ENCODE results near the gene YTHDC2. TPM values are rescaled to one million over a fixed set of nuclear protein-coding genes. Genes with fewer than 3 reads are reported as not detected.

The YTHDC2 gene
- total RNA-seq, 6 donors from 2014 or later = 18.3 to 32.9 (median 21.6) TPM

- Histone ChIP-seq H3K9me3 (no peaks in the 10 kb centered on the region), H3K27me3 (no peaks in the 10 kb centered on the region), H3K4me1 (no peaks in the 10 kb centered on the region), H3K36me3 (peaks cover 3 to 40% (median 15%) of the 10 kb centered on the region in 4 donors), H3K4me3 (no peak overlapping the region), H3K27ac (no peak overlapping the region)
- DNase-seq (no peak), ATAC-seq (ENCODE audit: low FRiP score in 2 of 2) (no peak)
- 95 to 97% methylated on average over 4 of the region's 4 CpGs for WGBS, 2 donors
- TF ChIP-seq POLR2A (IDR thresholded peaks at IDR 0.05) (no peak), POLR2AphosphoS5 (IDR thresholded peaks at IDR 0.05) (no peak), EP300 (IDR thresholded peaks at IDR 0.05) (no peak)
- TF ChIP-seq, protein P1, sequence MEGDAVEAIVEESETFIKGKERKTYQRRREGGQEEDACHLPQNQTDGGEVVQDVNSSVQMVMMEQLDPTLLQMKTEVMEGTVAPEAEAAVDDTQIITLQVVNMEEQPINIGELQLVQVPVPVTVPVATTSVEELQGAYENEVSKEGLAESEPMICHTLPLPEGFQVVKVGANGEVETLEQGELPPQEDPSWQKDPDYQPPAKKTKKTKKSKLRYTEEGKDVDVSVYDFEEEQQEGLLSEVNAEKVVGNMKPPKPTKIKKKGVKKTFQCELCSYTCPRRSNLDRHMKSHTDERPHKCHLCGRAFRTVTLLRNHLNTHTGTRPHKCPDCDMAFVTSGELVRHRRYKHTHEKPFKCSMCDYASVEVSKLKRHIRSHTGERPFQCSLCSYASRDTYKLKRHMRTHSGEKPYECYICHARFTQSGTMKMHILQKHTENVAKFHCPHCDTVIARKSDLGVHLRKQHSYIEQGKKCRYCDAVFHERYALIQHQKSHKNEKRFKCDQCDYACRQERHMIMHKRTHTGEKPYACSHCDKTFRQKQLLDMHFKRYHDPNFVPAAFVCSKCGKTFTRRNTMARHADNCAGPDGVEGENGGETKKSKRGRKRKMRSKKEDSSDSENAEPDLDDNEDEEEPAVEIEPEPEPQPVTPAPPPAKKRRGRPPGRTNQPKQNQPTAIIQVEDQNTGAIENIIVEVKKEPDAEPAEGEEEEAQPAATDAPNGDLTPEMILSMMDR (IDR thresholded peaks at IDR 0.05) = no peak
These were observed 61.6 kb downstream of the YTHDC2 start for GRCh38 chr5:113575074-113575473.

DNA sequence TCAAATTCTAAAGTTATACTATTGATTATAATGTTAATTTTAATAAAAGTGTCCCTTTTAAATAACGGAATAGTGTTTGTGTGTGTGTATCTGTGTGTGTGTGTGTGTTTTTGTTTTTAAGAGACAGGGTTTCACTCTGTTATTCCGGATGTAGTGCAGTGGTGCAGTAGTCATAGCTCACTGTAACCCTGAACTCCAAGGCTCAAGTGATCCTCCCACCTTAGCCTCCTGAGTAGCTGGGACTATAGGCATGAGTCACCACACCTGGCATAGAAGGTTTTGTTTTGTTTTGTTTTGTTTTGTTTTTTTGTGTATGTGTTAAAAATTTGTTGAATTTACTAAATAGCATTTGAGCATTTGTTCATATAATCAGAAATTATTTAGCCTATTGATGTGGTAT, 64.6 kb downstream of the YTHDC2 start:
- TF ChIP-seq, protein P1 (IDR thresholded peaks at IDR 0.05) = no peak
- TF ChIP-seq EP300 (IDR thresholded peaks at IDR 0.05) (no peak), POLR2AphosphoS5 (IDR thresholded peaks at IDR 0.05) (no peak), POLR2A (IDR thresholded peaks at IDR 0.05) (no peak)
- WGBS, 2 donors = 70 to 94% methylated on average over 2 of the region's 2 CpGs
- ATAC-seq (ENCODE audit: low FRiP score in 2 of 2) = no peak
- DNase-seq = no peak
- H3K9me3 ChIP-seq = no peaks in the 10 kb centered on the region
- H3K27ac ChIP-seq = no peak overlapping the region
- no peaks in the 10 kb centered on the region for H3K4me1 ChIP-seq
- no peak overlapping the region for H3K4me3 ChIP-seq
- no peaks in the 10 kb centered on the region for H3K27me3 ChIP-seq
- peaks cover 3 to 37% (median 14%) of the 10 kb centered on the region in 4 donors for H3K36me3 ChIP-seq

DNA sequence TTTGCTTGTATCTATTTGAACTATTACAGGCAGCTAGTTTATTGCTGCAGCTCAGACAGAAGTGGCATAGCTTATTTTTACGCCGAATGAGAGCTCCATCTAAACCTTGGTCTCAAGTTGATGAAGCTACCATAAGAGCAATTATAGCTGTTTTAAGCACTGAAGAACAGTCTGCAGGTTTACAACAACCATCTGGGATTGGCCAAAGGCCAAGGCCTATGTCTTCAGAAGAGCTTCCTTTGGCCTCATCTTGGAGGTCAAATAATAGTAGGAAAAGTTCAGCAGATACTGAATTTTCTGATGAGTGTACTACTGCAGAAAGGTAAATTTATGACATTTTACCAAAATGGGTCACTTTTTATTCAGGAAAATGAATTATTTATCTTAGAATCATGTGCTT, 67.9 kb downstream of the YTHDC2 start:
- H3K36me3 ChIP-seq = peaks cover 0 to 38% (median 11%) of the 10 kb centered on the region in 4 donors
- no peak for DNase-seq
- 75 to 89% methylated on average over 2 of the region's 2 CpGs for WGBS, 2 donors

GRCh38 chr5:113598150-113598549, 84.7 kb downstream of the YTHDC2 start:
- DNase-seq (no peak), ATAC-seq (ENCODE audit: low FRiP score in 2 of 2) (no peak)
- H3K27ac ChIP-seq = no peak overlapping the region
- no peak overlapping the region for H3K4me3 ChIP-seq
- TF ChIP-seq, protein P1 (IDR thresholded peaks at IDR 0.05) = no peak
- no peak for TF ChIP-seq POLR2AphosphoS5 (IDR thresholded peaks at IDR 0.05)
- TF ChIP-seq POLR2A (IDR thresholded peaks at IDR 0.05) = no peak
- TF ChIP-seq EP300 (IDR thresholded peaks at IDR 0.05) = no peak
- H3K9me3 ChIP-seq = no peaks in the 10 kb centered on the region
- 90 to 92% methylated on average over 2 of the region's 2 CpGs for WGBS, 2 donors
- H3K4me1 ChIP-seq = peaks cover 0 to 3% (median 0%) of the 10 kb centered on the region in 4 donors
- peaks cover 0 to 21% (median 0%) of the 10 kb centered on the region in 4 donors for H3K36me3 ChIP-seq
- H3K27me3 ChIP-seq = no peaks in the 10 kb centered on the region

More for the DNA sequence above, 67.9 kb downstream of the YTHDC2 start:
- Histone ChIP-seq H3K9me3 (no peaks in the 10 kb centered on the region), H3K27ac (no peak overlapping the region), H3K4me1 (no peaks in the 10 kb centered on the region), H3K4me3 (no peak overlapping the region), H3K27me3 (no peaks in the 10 kb centered on the region)
- no peak for ATAC-seq (ENCODE audit: low FRiP score in 2 of 2)
- TF ChIP-seq POLR2AphosphoS5 (IDR thresholded peaks at IDR 0.05) (no peak), POLR2A (IDR thresholded peaks at IDR 0.05) (no peak), EP300 (IDR thresholded peaks at IDR 0.05) (no peak)
- TF ChIP-seq, protein P1 (IDR thresholded peaks at IDR 0.05) = no peak

GRCh38 chr5:113598926-113599325, 85.4 kb downstream of the YTHDC2 start:
- WGBS, 2 donors = 58 to 67% methylated on average over 2 of the region's 2 CpGs
- no peak overlapping the region for H3K4me3 ChIP-seq
- DNase-seq = no peak
- peaks cover 0 to 13% (median 0%) of the 10 kb centered on the region in 4 donors for H3K36me3 ChIP-seq
- H3K4me1 ChIP-seq = peaks cover 0 to 3% (median 0%) of the 10 kb centered on the region in 4 donors
- H3K27ac ChIP-seq = no peak overlapping the region
- no peak for TF ChIP-seq EP300 (IDR thresholded peaks at IDR 0.05)
- TF ChIP-seq, protein P1 (IDR thresholded peaks at IDR 0.05) = no peak
- no peak for TF ChIP-seq POLR2AphosphoS5 (IDR thresholded peaks at IDR 0.05)
- no peak for TF ChIP-seq POLR2A (IDR thresholded peaks at IDR 0.05)
- H3K9me3 ChIP-seq = no peaks in the 10 kb centered on the region
- no peaks in the 10 kb centered on the region for H3K27me3 ChIP-seq
- ATAC-seq (ENCODE audit: low FRiP score in 2 of 2) = no peak

All from upper lobe of left lung (tissue), 6 donors.